GM19452 (cell line): ENCODE data around the gene SLC22A7.
A peak's percentile ranks its signal among the peaks of the same experiment; 100 is the strongest.
"Not testable (repeated sequence)": the region's sequence is repeated elsewhere in the genome, so short reads cannot be mapped to it uniquely, and the experiment has no call there.

ENCODE experiments used
- ATAC-seq: cut with Tn5 transposase; IDR thresholded peaks from one replicate; pipeline ENCODE4 v1.9.1; 2021; ENCODE audit not compliant: unreplicated experiment

SLC22A7 gene

GRCh38 chr6:43334466-43335095, 36.5 kb downstream of the SLC22A7 start:
- no peak for ATAC-seq

DNA sequence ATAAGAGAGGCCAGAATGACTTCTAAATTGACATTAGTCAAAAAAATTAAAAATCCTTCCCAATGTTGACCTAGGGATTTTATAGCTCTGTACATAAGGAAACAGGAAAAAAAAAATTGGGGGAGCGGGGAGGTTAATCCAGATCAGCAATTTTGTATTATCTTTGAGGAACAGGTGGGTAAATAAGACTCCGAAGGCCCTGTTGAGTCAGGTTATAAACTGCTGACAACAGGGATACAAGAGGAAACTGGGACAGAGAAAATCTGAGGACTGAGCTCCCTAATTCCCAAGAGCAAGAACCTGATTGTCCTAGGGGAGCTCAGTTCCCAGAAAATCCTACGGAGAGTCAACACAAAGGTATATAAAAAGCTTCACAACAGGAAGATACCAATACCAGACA, 37.4 kb downstream of the SLC22A7 start:
- no peak for ATAC-seq

DNA sequence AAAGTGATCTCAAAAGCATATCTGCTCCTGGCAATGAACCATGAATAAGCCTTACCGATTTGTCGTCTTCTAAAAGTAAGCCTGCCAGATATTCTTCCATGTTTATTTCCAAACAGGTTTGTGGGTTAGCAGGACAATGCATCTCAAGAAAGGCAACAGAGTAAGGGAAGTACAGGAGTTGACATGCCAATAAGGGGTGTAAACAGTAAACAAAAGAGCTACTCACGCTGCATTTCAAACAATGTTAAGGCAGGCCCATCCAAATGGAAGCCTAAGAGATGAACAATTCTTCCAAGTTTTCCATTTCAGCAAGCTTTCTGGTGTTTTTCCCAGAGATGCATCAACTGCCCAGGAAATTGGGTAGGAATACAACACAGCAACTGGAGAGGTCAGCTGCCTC, 38.3 kb downstream of the SLC22A7 start:
- ATAC-seq = no peak

DNA sequence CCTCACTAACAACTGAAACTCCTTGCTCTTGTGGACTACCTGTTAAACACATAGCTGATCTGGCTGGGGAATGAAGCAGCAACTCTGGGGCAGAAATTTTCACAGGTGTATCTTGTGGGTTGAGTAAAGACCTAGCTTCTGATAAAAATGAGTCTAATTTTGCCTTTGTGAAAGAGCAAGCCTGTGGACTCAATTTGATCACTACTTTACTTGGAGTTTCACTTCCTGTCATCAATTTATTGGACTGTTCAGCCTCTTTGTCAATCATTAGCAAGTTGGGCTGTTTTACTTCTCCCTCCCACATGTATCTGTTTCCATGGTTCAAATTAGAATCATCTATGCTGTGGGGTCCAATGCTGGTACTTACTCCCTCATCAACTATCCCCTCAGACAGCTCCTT, 40.2 kb downstream of the SLC22A7 start:
- no peak for ATAC-seq

DNA sequence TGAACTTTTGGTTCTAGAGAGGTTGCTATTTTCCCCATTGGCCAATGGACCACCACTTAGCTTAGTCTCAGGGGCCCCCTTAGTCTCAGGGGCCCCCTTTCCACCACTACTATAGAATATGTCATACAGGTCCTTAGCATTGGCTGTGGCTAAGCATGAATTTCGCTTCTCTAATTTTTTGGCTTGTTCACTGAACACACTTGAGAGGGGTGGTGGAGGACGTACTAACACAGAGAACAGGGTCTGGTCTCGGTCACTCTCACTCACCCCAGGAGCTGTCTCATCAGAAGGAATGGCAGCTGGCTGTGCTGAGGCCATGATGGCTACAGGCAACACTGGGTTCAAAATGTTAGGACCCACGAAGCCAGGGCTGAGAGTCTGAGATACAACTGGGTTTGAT, 41.1 kb downstream of the SLC22A7 start:
- ATAC-seq = peak; percentile 86

DNA sequence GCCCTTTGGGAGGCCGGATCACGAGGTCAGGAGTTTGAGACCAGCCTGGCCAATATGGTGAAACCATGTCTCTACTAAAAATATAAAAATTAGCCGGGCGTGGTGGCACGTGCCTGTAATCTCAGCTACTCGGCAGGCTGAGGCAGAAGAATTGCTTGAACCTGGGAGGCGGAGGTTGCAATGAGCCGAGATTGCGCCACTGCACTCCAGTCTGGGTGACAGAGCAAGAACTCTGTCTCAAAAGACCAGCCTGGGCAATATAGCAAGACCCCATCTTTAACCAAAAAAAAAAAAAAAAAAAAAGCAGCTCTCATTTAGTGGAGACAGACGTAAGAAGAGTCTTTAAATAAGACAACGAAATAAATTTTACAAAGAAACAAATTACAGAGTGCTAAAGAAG, 48.2 kb downstream of the SLC22A7 start:
- ATAC-seq = not testable (repeated sequence)

- ATAC-seq = no peak
These were observed 49.0 kb downstream of the SLC22A7 start for GRCh38 chr6:43347021-43347420.

DNA sequence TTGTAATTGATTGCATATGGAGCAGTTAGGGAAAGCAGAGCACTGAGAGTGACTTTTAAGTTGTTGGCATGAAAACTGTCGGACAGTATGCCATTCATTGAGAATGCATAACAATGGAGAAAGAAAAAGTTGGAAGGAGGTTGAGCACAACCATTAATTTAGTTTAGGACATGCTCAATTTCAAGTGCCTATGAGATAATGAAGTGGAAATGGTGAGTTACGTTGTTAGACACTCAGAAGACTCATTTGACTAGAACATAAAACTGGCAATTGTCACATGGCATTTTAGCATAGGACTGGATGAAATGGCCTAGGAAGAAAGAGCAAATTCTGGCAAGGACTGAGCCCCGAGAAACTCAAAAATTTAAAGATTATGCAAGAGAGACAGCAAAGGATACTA, 49.4 kb downstream of the SLC22A7 start:
- no peak for ATAC-seq

GRCh38 chr6:43351951-43352350, 53.9 kb downstream of the SLC22A7 start:
- ATAC-seq = not testable (repeated sequence)
